Activated CD4-positive, alpha-beta T cell treated with anti-CD3 and anti-CD28 coated beads for 24 hours (primary cell): ENCODE data around the gene UBP1.
"Not testable (repeated sequence)": the region's sequence is repeated elsewhere in the genome, so short reads cannot be mapped to it uniquely, and the experiment has no call there.

Source experiments
- DNase-seq, 2 donors: peaks; one replicate each; pipeline ENCODE4 v3.0.0-alpha.2; 2020; ENCODE audit warnings: low read depth in 2 of 2

Gene UBP1, protein sequence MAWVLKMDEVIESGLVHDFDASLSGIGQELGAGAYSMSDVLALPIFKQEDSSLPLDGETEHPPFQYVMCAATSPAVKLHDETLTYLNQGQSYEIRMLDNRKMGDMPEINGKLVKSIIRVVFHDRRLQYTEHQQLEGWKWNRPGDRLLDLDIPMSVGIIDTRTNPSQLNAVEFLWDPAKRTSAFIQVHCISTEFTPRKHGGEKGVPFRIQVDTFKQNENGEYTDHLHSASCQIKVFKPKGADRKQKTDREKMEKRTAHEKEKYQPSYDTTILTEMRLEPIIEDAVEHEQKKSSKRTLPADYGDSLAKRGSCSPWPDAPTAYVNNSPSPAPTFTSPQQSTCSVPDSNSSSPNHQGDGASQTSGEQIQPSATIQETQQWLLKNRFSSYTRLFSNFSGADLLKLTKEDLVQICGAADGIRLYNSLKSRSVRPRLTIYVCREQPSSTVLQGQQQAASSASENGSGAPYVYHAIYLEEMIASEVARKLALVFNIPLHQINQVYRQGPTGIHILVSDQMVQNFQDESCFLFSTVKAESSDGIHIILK

DNA sequence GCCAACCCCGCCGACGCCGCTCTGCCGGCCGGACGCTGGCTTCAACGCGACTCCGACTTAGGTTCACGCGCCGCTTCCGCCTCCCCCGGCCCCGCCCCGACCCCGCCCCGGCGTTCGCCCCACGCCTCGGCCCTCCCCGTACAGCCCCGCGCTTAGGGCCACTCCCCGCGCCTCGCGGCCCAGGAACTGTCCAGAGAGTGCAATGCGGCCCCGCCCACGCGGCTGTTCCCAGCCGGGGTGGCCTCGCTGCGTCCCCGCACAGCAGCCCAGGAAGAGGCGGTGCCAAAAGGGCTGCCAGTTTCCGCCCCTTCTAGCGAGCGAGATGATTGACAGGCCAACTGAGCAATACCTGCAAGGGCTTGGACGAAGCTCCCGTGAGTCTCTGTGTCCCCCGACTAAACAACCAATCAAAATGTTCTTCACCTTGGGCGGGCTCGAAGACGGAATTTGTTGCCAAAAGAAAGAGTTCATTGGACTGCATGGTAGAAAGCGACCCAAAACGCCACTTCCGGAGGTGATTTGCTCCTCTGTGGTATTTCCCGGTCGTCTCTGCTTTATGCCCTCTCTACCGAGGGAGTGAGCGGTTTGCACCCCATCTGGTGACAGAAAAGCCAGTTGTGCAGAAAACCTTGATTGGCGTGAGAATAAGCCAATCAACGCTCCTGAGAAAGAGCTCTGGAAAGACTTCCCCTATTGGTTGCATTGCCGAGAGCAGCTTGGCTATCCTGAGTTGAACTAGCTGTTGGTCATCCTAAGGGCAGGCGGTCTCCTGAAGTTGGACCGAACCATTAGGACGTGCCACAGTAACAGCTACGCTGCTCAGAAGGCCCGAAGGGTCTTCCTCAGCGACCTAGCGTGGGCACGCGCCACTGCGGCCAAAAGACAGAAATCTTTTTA is at the start of gene UBP1:
Gene UBP1, minus strand, starts transcription at position 78 of the 897 bp plus-strand sequence. CDS start 557 bp downstream, outside the sequence.
- peak; percentile 93 to 98 for DNase-seq

DNA sequence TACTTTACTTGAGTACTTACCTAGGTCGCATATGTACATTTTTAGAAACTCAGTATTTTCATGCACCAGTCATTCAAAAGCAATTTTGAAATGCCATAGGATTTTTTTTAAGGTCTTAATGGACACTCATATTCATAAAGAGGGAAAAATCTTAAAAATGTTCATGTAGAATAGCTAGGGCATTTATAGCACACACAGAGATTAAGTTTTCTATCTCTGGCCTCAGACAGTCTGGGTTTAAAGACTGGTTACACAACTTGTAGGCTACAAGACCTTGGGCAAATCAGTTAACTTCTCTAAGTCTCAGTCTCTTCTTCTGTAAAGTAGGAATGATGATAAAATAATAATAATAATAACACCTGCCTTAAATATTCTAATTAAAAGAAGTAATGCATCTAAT is 48.5 kb upstream of the UBP1 start:
- DNase-seq = no peak

DNA sequence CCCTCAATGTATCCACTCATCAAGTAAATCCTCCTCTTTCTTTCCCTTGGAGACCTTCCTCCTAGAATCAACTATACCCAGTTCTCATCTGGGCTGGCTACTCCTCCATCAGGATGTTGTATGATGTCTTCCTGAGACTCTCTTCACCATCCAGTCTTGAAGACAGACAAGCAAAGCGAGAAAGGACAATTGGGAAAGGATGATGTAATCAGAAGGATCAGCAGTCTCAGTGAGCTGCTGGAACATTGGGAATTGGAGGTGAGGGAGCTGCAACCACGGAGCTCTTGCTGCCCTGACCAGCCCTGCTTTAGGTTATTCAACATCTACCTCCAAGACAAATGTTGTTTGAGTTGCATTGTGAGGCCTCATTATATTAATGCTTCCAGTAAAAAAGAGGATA is 48.0 kb upstream of the UBP1 start:
- no peak for DNase-seq

DNA sequence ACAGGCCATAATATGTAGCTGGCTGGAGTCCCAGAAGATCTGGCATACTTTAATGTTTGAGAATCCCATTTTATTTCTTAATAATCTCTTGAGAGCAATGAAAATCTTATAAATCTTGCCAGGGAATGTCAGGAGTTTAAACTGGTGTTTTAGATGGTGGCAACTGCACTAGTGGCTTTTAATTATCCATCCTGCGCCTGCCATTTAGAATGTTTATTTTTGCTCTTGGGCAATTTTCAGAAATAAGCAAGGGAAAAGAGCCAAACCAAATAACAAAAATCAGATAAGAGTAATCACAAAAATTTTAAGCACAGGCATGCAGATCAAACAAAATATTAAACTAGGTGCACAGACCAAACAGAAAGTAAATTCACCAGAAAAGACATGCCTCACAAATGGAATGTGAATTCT is 41.9 kb upstream of the UBP1 start:
- no peak for DNase-seq

DNA sequence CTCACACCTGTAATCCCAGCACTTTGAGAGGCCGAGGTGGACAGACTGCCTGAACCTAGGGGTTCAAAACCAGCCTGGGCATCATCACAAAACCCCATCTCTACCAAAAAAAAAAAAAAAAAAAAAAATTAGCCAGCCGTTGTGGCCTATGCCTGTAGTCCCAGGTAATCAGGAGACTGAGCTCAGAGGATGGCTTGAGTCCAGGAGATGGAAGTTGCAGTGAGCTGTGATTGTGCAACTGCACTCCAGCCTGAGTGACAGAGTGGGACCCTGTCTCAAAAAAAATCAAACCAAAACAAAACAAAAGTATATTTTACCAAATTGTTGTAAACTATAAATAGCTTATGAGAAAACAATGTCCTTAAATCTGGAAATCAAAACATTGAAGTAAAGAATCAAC is 34.7 kb upstream of the UBP1 start:
- DNase-seq = no peak

DNA sequence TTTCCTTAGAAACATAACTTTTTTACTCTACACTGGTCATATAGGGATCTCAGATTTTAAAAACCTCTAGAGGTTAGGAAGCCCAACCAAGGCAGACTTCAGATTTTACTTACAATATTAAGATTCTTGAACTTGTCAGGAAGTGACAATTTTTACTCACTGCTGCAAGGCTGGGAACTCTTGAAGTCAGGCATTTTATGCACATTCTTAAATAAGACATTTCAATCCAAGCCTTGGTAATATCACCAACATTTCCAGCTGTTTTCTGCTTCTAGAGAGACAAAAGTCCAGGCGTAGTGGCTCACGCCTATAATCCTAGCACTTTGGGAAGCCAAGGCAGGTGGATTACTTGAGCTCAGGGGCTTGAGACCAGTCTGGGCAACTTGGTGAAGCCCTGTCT is 33.6 kb upstream of the UBP1 start:
- DNase-seq = no peak

DNA sequence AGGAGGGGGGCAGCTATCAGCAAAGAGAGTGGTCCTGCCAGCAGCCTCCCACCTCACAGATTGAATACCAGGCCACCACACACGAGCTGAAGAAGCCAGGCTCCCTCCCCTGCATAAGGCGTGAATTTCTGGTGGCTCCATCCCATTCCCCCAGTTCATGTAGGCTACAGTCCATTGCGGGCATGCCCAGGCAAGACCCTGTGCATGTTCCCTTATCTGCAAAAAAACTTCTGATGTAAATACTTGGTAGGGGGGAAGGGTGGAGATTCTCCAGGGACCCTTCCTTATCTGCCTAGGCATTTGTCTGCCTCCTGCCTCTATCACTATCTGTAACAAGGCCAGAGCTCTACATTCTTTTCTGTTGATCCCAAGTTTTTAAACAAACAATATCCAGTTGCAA is 27.6 kb upstream of the UBP1 start:
- DNase-seq = no peak

DNA sequence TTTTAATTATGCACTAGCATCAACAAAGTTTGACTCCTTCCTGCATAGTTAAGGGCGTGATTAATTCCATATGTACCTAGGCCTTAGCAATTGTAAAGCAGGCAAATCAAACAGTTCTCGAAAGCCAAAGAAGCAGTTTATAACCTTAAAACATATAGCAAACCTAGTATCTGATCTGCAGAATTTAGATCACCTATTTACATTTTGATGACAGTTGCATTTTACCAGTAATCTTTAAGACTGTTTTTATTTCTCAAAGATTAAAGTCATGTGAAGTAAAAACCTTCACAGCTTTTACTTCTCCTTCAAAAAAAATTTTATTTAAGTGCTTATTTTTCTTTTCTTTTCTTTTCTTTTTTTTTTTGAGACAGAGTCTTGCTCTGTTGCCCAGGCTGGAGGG is 20.9 kb upstream of the UBP1 start:
- DNase-seq = no peak

DNA sequence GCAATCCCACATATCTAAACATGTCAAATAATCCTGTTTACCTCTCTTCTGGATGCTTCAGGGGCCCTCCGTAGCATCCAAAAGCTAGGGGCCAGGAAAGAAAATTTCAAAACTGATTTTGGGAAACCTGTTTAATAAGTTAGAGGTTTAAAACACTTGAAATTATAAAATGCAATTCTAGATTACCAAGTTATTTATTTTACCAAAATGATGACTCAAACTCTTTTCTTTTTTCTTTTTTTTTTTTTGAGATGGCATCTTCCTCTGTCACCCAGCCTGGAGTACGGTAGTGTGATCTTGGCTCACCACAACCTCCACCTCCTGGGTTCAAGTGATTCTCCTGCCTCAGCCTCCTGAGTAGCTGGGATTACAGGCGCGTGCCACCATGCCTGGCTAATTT is 19.4 kb upstream of the UBP1 start:
- not testable (repeated sequence) for DNase-seq

DNA sequence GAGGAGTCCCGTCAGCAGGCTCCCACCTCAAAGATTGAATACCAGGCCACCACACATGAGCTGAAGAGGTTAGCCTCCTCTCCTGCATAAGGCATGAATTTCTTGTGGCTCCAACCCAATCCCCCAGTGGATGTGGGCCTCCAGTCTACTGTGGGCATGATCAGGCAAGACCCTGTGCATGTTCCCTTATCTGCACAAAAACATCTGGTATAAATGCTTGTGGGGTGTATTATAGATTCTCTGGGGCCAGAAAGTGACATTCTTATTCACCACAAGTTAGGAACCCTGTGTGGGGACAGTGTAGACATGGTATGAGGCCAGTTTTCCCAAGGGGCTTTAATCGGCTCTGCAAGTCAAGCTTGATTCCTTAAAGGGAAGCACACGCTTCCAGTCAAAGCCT is 18.2 kb upstream of the UBP1 start:
- no peak for DNase-seq

DNA sequence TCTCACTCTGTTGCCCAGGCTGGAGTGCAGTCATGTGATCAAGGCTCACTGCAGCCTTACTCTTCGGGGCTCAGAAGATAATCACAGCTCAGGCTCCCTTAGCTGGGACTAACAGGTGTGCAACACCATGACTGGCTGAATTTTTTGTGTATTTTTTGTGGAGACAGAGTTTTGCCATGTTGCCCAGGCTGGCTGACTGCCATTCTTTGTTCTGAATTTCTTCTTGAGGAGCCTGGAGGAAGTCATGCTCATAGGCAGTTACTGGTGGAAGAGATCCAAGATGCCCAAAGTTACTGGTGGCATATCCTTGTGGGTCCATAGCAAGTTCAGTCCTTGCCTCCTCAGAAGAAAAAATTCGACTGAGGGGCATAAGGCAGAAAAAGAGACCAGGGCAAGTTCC is 16.6 kb upstream of the UBP1 start:
- no peak for DNase-seq

DNA sequence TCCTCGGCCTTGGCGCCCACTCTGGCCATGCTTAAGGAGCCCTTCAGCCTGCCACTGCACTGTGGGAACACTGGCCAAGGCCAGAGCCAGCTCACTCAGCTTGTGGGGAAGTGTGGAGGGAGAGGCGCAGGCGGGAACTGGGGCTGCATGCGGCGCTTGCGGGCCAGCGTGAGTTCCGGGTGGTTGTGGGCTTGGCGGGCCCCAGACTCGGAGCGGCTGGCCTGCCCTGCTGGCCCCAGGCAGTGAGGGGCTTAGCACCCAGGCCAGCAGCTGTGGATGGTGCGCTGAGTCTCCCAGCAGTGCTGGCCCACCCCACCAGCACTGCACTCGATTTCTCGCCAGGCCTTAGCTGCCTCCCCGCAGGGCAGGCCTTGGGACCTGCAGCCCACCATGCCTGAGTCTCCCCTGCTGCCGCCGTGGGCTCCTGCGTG is 13.1 kb upstream of the UBP1 start:
- no peak for DNase-seq

DNA sequence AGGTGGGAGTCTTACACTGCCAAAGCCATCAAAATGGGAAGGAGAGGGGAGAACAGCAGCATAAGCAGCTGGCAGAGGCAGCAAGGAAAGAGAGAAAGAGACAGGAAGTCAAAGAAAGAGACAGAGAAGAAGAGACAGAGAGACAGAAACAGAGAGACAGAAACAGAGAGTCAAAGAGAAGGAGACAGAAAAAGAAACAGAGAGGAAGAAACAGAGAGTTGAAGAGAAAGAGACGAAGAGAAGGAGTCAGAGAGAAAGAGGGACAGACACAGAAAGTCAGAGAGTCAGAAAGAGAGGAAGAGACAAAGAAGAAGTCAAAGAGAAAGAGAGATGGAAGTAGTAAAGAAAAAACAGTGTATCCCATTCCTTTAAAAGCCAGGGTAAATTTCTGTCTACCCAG is 11.8 kb upstream of the UBP1 start:
- not testable (repeated sequence) for DNase-seq

DNA sequence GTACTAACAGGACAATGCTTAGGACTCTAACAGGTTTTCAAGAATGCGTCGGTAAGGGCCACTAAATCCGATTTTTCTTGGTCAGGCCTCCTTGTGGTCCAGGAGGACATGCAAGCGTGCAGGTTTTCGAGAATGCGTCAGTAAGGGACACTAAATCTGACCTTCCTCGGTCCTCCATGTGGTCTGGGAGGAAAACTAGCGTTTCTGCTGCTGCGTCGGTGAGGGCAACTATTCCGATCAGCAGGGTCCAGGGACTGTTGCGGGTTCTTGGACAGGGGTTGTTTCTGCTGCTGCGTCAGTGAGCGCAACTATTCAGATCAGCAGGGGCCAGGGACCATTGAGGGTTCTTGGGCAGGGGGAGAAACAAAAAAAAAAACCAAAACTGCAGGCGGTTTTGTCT is 7.8 kb upstream of the UBP1 start:
- DNase-seq = no peak

DNA sequence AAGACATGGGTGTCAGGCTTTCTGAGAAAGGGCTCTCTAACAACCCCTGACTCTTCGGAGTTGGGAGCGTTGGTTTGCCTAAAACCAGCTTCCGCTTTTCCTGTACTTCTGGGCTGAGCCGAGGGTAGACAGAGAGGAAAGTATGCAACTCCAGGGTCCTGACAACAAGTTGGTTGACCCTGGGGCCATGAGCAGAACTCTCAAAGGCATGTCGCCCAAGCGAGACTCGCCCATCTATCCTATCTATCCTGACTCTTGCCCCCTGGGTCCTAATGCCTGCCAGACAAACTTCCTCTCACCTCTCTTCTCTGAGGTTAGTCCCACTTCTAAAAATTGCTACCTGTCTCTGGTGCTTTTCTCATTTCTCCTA is 7.0 kb upstream of the UBP1 start:
- DNase-seq = not testable (repeated sequence)

DNA sequence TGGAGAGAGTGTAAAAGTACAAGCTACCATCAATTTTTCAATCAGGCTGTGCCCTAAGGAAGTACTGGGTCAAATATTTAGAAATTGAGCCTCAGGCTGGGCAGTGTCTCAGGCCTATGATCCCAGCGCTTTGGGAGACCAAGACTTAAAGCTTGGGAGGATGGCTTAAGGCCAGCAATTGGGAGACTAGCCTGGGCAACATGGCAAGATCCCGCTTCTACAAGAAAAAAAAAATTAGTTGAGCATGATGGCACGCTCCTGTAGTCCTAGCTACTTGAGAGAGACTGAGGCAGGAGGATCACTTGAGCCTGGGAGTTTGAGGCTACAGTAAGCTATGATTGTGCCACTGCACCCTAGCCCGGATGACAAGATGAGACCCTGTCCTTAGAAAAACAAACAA is 2.0 kb upstream of the UBP1 start:
- no peak for DNase-seq

DNA sequence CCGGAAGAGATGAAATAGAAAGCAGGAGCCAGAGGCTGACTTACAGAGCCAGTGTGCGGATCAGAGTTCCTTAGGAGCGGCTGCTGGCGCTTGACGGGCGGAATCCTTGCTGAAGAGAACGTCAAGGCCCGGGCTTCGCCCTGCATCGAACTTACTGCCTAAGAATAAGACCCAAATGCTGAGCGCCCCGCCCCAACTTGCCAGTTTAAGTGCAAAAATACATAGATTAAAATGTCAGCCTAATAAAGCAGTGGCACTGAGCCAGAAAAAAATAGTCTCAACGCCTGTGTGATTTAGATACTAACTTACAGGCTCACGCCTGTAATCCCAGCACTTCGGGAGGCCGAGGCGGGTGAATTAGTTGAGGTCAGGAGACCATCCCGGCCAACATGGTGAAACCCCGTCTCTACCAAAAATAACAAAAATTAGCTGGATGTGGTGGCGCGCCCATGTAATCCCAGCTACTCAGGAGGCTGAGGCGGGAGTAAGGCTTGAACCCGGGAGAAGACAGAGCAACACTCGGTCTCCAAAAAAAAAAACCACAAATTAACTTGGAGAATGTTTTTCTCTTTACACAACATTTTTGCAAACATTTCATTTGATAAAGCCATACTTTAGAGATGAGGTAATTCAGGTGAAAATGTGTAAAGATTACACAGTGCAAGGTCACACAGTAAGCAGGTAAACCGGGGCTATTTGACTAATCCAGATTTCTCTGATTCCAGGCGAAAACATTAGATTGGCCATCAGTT is 1.2 kb upstream of the UBP1 start:
- DNase-seq = peak in 1 of 2 donors; percentile 6

DNA sequence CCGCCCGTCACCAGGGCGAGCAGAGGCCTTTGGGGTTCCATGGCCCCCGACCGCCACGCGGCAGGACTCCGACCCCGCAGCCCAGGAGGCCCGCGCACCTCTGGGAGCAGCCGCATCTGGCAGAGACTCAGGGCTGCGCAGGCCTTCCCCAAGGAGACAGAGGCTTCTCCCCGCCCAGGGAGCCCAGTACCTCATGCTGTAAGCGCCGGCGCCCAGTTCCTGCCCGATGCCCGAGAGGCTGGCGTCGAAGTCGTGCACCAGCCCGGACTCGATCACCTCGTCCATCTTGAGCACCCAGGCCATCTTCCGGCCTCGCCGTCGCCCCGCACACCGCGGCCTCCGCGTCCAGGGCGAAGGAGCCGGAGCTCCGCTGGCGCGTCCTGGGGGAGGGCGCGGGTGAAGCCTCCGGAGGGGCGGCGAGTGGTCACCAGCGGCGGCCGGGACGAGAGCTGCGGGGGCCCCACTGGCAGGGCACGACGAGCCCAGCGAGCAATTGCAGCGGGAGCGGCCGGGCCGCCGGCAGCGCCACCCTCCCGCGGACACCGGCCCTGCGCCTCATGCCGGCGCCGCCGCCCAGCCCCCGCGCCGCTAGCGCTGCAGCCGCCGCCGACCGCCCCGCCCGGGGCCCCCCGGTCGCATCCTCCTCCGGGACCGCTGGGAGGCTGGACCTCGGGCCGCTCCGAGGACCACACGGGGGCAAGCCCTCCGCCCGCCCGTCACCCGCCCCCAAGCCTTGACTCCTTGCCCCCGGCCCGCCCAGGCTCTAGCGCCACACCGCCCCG is 468 bp downstream of the UBP1 start:
- peak in 1 of 2 donors; percentile 21 for DNase-seq

DNA sequence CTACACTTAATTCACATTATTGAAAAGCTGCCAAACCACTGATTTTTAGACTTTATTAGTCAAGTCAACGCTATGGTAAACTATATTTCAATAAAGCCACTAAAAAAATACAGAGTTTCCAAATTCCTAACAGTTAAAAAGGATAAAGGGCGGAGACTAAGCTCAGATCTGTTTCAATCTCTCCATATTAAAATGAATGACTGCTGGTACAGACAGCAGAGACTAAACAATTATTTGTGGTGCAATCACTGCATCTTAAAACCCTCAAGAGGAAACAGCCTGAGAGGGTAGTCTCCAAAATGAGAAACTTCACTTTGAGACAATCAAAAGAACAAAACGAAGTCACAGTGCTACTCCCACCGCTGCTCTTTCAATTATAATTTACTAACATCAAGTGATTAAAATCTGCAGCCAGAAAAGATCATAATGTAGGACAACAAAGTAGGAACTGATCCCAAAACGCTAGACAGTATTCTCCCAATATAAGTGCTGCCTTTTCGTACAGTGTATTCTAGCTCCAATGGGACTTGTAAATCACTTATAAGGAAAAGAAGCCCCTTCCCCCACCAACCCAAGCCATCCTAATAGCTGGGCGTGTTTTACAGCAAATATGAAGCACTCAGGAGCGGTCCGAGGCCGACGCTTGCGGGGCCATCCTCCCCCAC is 1.2 kb downstream of the UBP1 start:
- DNase-seq = no peak

DNA sequence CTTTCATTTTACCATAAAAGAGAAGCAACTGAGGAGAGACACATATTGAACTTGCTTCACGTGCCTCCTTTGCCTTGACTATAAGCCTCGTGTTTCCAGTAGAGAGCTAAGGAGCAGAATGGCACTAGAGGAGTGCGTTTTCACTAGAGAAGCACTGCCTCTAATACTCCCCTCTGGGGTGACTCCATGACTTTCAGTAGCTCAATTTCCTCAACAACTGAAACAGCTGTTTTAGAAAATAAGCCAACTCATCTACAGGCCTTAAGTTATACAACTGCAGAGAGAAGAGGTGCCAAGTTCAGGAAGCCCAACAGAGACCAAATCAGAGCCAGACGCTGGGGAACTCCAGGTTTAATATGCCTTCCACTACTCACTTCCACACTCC is 1.9 kb downstream of the UBP1 start:
- DNase-seq = no peak
